CD8-positive, alpha-beta memory T cell (primary cell): ENCODE measurements around the gene ALKBH5. TPM values are rescaled to one million over a fixed set of nuclear protein-coding genes. Genes with fewer than 3 reads are reported as not detected.
A peak's percentile ranks its signal among the peaks of the same experiment; 100 is the strongest.

Experiments used
- CTCF ChIA-PET: fragments of 350-600 bp; sonication (Branson Sonifier 250); formaldehyde crosslinking; loops from one replicate; lab custom pipeline; 2021; ENCODE audit warnings: antibody characterized with exemption; lab: Charles Lee
- POLR2A ChIA-PET: fragments of 350-600 bp; sonication (Branson Sonifier 250); formaldehyde crosslinking; loops from one replicate; lab custom pipeline; 2021; ENCODE audit warnings: antibody characterized with exemption; lab: Charles Lee
- DNase-seq, 5 donors: peaks; one replicate each; pipeline versions ENCODE4 v3.0.0 to v3.0.0-alpha.2; 2020 to 2022; ENCODE audit warnings: mixed read lengths in 1 of 5
- H3K27ac ChIP-seq: one replicate; pipeline ENCODE4 v1.7.0; 2013; ENCODE audit warnings: low read depth, mild to moderate bottlenecking, low read length, moderate library complexity
- H3K27me3 ChIP-seq: 2 replicates; pipeline ENCODE4 v1.7.0; 2013; ENCODE audit warnings: low read length, mild to moderate bottlenecking; ENCODE audit not compliant: insufficient read depth, poor library complexity, severe bottlenecking
- H3K36me3 ChIP-seq: 2 replicates; pipeline ENCODE4 v1.7.0; 2013; ENCODE audit warnings: mild to moderate bottlenecking, low read length, moderate library complexity; ENCODE audit not compliant: insufficient read depth
- H3K4me1 ChIP-seq: 2 replicates; pipeline ENCODE4 v1.7.0; 2013; ENCODE audit warnings: mild to moderate bottlenecking, low read length, moderate library complexity; ENCODE audit not compliant: insufficient read depth
- H3K4me3 ChIP-seq: 2 replicates; pipeline ENCODE4 v1.7.0; 2013; ENCODE audit warnings: mild to moderate bottlenecking, low read length
- H3K9me3 ChIP-seq: 2 replicates; pipeline ENCODE4 v1.7.0; 2013; ENCODE audit warnings: mild to moderate bottlenecking, low read length
- H3K27ac Mint-ChIP-seq, 8 donors: one replicate each; pipeline ENCODE4 v1.8.0; 2020 to 2021; ENCODE audit warnings: mixed read lengths in 8 of 8, mild to moderate bottlenecking in 6 of 8, inconsistent platforms in 3 of 8, moderate library complexity in 3 of 8
- H3K27me3 Mint-ChIP-seq, 2 donors: one replicate each; pipeline ENCODE4 v1.8.0; 2020 to 2021; ENCODE audit warnings: mixed read lengths in 2 of 2, mild to moderate bottlenecking in 1 of 2, moderate library complexity in 1 of 2
- H3K36me3 Mint-ChIP-seq, 3 donors: one replicate each; pipeline ENCODE4 v1.8.0; 2020 to 2021; ENCODE audit warnings: mixed read lengths in 3 of 3, inconsistent platforms in 1 of 3, mild to moderate bottlenecking in 1 of 3
- H3K4me1 Mint-ChIP-seq, 3 donors: one replicate each; pipeline ENCODE4 v1.8.0; 2020 to 2021; ENCODE audit warnings: mixed read lengths in 3 of 3, inconsistent platforms in 1 of 3, mild to moderate bottlenecking in 1 of 3
- H3K4me3 Mint-ChIP-seq, 7 donors: one replicate each; pipeline ENCODE4 v1.8.0; 2020 to 2021; ENCODE audit warnings: mixed read lengths in 7 of 7, mild to moderate bottlenecking in 6 of 7, moderate library complexity in 4 of 7, inconsistent platforms in 2 of 7
- H3K9me3 Mint-ChIP-seq, 5 donors: one replicate each; pipeline ENCODE4 v1.8.0; 2020 to 2022; ENCODE audit warnings: mixed read lengths in 5 of 5, mild to moderate bottlenecking in 3 of 5, moderate library complexity in 2 of 5, inconsistent platforms in 1 of 5
- polyA plus RNA-seq: library from polyadenylated mRNA; unstranded; fragments of 300-500 nt; fragmentation: Illumina TruSeq; gene quantifications from one replicate; pipeline ENCODE4 v1.2.3, GENCODE V29; 2021
- total RNA-seq, 2 experiments: library from RNA; stranded (reverse); gene quantifications; one replicate each; pipeline ENCODE4 v1.2.3, GENCODE V29; 2021

Gene ALKBH5
- total and polyA plus RNA-seq, 3 experiments from 2014 or later = 117 to 152 (median 123) TPM

DNA sequence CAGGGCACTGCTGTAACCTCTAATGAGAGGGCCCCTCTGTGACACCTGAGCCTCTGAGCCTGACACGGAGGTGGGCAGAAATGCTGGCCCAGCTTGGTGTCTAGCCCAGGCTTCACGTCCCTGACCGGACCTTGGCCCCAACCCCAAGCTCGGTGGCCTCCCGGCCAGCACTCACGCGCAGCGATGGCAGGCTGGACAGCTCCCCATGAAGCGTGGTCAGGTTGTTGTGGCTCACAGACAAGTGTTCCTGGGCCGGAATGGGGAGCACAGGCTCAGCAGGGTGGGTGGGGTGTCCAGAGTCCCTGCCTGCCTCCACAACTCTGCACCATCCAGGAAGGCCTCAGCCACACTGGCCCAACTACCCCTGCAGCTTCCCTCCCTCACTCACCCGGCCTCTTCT is 72.7 kb downstream of the ALKBH5 start:
- ChIA-PET CTCF (interaction anchor here (1.2 kb wide), 1 partner anchor 39 kb away, joined by 3 read pairs; no protein-coding TSS in a partner anchor), POLR2A (no interaction called here)
- Histone ChIP-seq H3K4me3 (peak overlapping the region; percentile 84), H3K36me3 (peaks cover 32% of the 10 kb centered on the region), H3K4me1 (peaks cover 40% of the 10 kb centered on the region), H3K27ac (no peak overlapping the region), H3K27me3 (no peaks in the 10 kb centered on the region), H3K9me3 (no peaks in the 10 kb centered on the region)
- Mint-ChIP-seq H3K4me3 (peak overlapping the region; percentile 7 to 75 (median 38)), H3K27ac (peak overlapping the region in 6 of 8 donors; percentile 26 to 50 (median 41)), H3K4me1 (peaks cover 26 to 46% (median 34%) of the 10 kb centered on the region in 3 donors), H3K36me3 (peaks cover 0 to 60% (median 0%) of the 10 kb centered on the region in 3 donors), H3K9me3 (no peaks in the 10 kb centered on the region), H3K27me3 (no peaks in the 10 kb centered on the region)
- no peak for DNase-seq

DNA sequence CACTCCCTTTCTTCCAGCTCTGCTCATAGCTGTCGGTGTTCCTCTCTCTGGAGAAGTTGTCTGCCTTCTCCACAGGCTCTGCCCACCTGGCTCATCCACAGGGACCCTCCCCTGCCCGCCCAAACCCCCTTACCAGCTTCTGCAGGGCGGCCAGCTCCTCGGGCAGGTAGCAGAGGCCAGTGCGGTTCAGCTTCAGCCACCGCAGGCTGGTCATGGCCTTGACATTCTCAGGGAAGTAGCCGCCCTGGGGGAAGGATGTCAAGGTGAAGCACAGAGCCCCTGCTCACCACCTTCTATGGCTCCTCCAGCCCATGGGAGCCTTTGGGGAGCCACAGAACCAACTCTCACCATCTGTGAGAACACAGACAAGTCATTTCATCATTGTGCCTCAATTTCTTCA is 73.1 kb downstream of the ALKBH5 start:
- Mint-ChIP-seq H3K9me3 (no peaks in the 10 kb centered on the region), H3K27me3 (no peaks in the 10 kb centered on the region), H3K4me3 (peak overlapping the region; percentile 85 to 97 (median 96)), H3K36me3 (peaks cover 0 to 56% (median 0%) of the 10 kb centered on the region in 3 donors), H3K27ac (peak overlapping the region; percentile 47 to 99 (median 79)), H3K4me1 (peaks cover 29 to 50% (median 38%) of the 10 kb centered on the region in 3 donors)
- Histone ChIP-seq H3K4me3 (peak overlapping the region; percentile 84), H3K4me1 (peaks cover 44% of the 10 kb centered on the region), H3K27me3 (no peaks in the 10 kb centered on the region), H3K36me3 (peaks cover 28% of the 10 kb centered on the region), H3K9me3 (no peaks in the 10 kb centered on the region), H3K27ac (no peak overlapping the region)
- POLR2A ChIA-PET = no interaction called here
- no peak for DNase-seq
- CTCF ChIA-PET = interaction anchor here (1.2 to 1.6 kb wide), 2 partner anchors 8 to 40 kb away, joined by 3 to 4 read pairs; no protein-coding TSS in a partner anchor

DNA sequence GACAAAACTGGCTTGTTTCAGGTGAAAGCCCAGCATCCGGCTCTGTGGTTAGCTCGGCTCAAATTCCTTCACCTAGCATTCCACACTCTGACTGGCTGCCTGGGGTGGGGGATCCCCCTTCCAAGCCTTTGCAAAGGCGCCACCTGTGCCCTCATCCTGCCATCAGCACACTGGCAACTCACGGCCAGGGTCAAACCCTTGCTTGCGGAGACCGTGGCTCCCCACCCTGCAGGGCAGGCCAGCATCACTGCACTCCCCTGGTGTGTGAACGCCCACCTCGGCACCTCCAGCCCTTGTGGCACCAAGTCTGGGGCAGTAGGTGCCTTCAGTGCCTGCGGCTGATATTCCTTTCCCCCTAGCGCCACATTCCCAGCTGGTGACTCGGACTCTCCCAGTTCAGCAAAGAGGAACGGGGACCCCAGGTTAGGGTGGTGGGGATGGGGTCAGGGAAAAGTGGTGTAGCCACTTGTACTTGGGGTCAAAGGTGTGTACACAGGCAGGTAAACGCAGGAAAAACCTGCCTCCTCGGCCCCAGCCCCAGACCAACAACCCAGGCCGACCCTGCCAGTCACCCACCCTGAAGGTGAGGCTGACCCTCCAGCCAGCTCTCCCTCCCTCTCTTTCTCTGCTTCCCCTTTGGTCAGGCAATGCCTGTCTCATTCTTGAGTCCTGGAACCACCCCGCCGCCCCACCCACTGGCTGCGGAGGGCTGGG is 73.8 kb downstream of the ALKBH5 start:
- H3K4me1 ChIP-seq = peaks cover 50% of the 10 kb centered on the region
- ChIA-PET POLR2A (no interaction called here), CTCF (interaction anchor here (1.2 to 1.6 kb wide), 2 partner anchors 9 to 40 kb away, joined by 3 to 4 read pairs; no protein-coding TSS in a partner anchor)
- peak in 1 of 5 donors; percentile 50 for DNase-seq
- Mint-ChIP-seq H3K4me1 (peaks cover 33 to 57% (median 38%) of the 10 kb centered on the region in 3 donors), H3K36me3 (peaks cover 0 to 49% (median 0%) of the 10 kb centered on the region in 3 donors), H3K27me3 (no peaks in the 10 kb centered on the region), H3K27ac (peak overlapping the region; percentile 47 to 99 (median 95)), H3K4me3 (peak overlapping the region; percentile 85 to 97 (median 96)), H3K9me3 (no peaks in the 10 kb centered on the region)
- peak overlapping the region; percentile 82 for H3K27ac ChIP-seq
- H3K9me3 ChIP-seq = no peaks in the 10 kb centered on the region
- peak overlapping the region; percentile 84 for H3K4me3 ChIP-seq
- H3K27me3 ChIP-seq = no peaks in the 10 kb centered on the region
- H3K36me3 ChIP-seq = peaks cover 21% of the 10 kb centered on the region

- no peaks in the 10 kb centered on the region for H3K27me3 ChIP-seq
- Mint-ChIP-seq H3K4me1 (peaks cover 34 to 62% (median 38%) of the 10 kb centered on the region in 3 donors), H3K27me3 (no peaks in the 10 kb centered on the region), H3K9me3 (no peaks in the 10 kb centered on the region), H3K36me3 (peaks cover 0 to 48% (median 0%) of the 10 kb centered on the region in 3 donors), H3K4me3 (peak overlapping the region; percentile 85 to 97 (median 96)), H3K27ac (peak overlapping the region; percentile 47 to 99 (median 95))
- H3K27ac ChIP-seq = peak overlapping the region; percentile 82
- POLR2A ChIA-PET = no interaction called here
- H3K9me3 ChIP-seq = no peaks in the 10 kb centered on the region
- DNase-seq = peak in 4 of 5 donors; percentile 24 to 48 (median 39)
- CTCF ChIA-PET = interaction anchor here (1.6 kb wide), 1 partner anchor 10 kb away, joined by 4 read pairs; no protein-coding TSS in a partner anchor
- H3K4me1 ChIP-seq = peaks cover 50% of the 10 kb centered on the region
- peaks cover 17% of the 10 kb centered on the region for H3K36me3 ChIP-seq
- H3K4me3 ChIP-seq = peak overlapping the region; percentile 84
These were observed 74.3 kb downstream of the ALKBH5 start for GRCh38 chr17:18257982-18258355.

DNA sequence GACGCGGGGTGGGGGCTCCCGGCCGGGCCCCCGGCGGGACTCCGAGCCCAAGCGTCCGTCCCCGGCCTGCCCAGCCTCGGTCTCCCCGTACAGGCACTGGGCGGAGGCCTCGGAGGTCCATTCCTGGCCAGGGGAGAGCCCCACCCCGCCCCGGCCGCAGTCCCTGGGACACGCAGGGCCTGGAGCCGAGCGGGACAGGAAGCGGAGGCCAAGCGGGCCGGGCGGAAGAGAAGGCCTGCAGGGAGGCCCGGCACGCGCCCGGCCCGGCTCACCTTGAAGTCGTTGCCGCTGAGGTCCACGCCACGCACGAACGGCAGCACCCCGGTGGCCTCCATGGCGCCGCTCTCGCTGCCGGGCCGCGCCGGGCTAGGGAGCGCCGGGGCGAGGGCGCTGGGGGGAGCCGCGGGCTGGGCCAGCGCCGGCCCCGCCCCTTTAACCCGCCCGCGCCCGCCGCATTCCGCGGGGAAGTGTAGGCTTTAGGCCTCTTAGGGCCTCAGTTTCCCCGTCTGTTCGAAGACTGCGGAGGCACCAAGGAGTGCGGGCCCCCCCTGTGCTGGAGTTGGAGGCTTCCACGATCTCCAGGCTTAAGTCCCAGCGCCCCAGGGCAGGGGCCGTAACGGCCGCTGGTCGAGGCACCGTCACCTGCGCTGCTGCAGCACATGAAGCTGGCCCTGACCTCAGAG is 74.9 kb downstream of the ALKBH5 start, which contains the start of gene FLII:
FLII (minus strand) TSS at position 383 of the 683 bp plus-strand sequence; CDS start at position 335, 48 bp downstream.
- Histone ChIP-seq H3K27me3 (no peaks in the 10 kb centered on the region), H3K36me3 (peaks cover 16% of the 10 kb centered on the region), H3K27ac (peak within 1 kb of the TSS; percentile 82), H3K4me3 (peak within 1 kb of the TSS; percentile 84), H3K4me1 (peaks cover 50% of the 10 kb centered on the region), H3K9me3 (no peaks in the 10 kb centered on the region)
- no peaks in the 10 kb centered on the region for H3K27me3 Mint-ChIP-seq
- peak within 1 kb of the TSS; percentile 82 to 99 (median 95) for H3K27ac Mint-ChIP-seq
- peak within 1 kb of the TSS; percentile 96 to 97 (median 97) for H3K4me3 Mint-ChIP-seq
- DNase-seq = peak; percentile 48 to 64 (median 51)
- ChIA-PET CTCF (interaction anchor here (1.0 to 1.6 kb wide), 3 partner anchors 10 to 32 kb away, joined by 3 to 4 read pairs (median 3); no protein-coding TSS in a partner anchor), POLR2A (interaction anchor here (0.5 to 0.7 kb wide), 3 partner anchors 73 to 1877 kb away, joined by 3 to 4 read pairs (median 3); partner anchors contain the start of gene ALKBH5)
- no peaks in the 10 kb centered on the region for H3K9me3 Mint-ChIP-seq
- H3K4me1 Mint-ChIP-seq = peaks cover 37 to 65% (median 38%) of the 10 kb centered on the region in 3 donors
- peaks cover 0 to 47% (median 3%) of the 10 kb centered on the region in 3 donors for H3K36me3 Mint-ChIP-seq

Other genes starting within 250 kb of the ALKBH5 start
- 10 to 100 TPM in 1 of 2 experiments, 1 to 10 TPM in 1; 10.0 to 11.3 TPM for gene TOM1L2, start 211.4 kb upstream of the ALKBH5 start, total RNA-seq
- gene TOM1L2, start 211.4 kb upstream of the ALKBH5 start, polyA plus RNA-seq = 6.5 TPM
- under 1 TPM; 0.33 to 0.60 TPM for gene DRC3, start 211.0 kb upstream of the ALKBH5 start, total RNA-seq
- not detected for gene DRC3, start 211.0 kb upstream of the ALKBH5 start, polyA plus RNA-seq
- gene ATPAF2, start 144.7 kb upstream of the ALKBH5 start, total RNA-seq = 10 to 100 TPM; 30.4 to 33.4 TPM
- gene ATPAF2, start 144.7 kb upstream of the ALKBH5 start, polyA plus RNA-seq = 16.0 TPM
- gene GID4, start 144.4 kb upstream of the ALKBH5 start, total RNA-seq = 10 to 100 TPM in 1 of 2 experiments, 1 to 10 TPM in 1; 9.8 to 11.1 TPM
- gene GID4, start 144.4 kb upstream of the ALKBH5 start, polyA plus RNA-seq = 8.5 TPM
- gene DRG2, start 95.9 kb upstream of the ALKBH5 start, total RNA-seq = 10 to 100 TPM; 52.9 to 54.2 TPM
- 51.7 TPM for gene DRG2, start 95.9 kb upstream of the ALKBH5 start, polyA plus RNA-seq
- under 1 TPM; 0.31 to 0.35 TPM for gene MYO15A, start 75.1 kb upstream of the ALKBH5 start, total RNA-seq
- gene MYO15A, start 75.1 kb upstream of the ALKBH5 start, polyA plus RNA-seq = 0.54 TPM
- 10 to 100 TPM; 24.3 to 26.3 TPM for gene LLGL1, start 41.8 kb downstream of the ALKBH5 start, total RNA-seq
- gene LLGL1, start 41.8 kb downstream of the ALKBH5 start, polyA plus RNA-seq = 1.5 TPM
- gene FLII, start 74.9 kb downstream of the ALKBH5 start, total RNA-seq = 100 to 1,000 TPM; 278 to 299 TPM
- gene FLII, start 74.9 kb downstream of the ALKBH5 start, polyA plus RNA-seq = 216 TPM
- gene MIEF2, start 76.8 kb downstream of the ALKBH5 start, total RNA-seq = 1 to 10 TPM; 5.5 to 5.6 TPM
- 14.1 TPM for gene MIEF2, start 76.8 kb downstream of the ALKBH5 start, polyA plus RNA-seq
- 10 to 100 TPM; 69.7 to 72.8 TPM for gene TOP3A, start 131.2 kb downstream of the ALKBH5 start, total RNA-seq
- gene TOP3A, start 131.2 kb downstream of the ALKBH5 start, polyA plus RNA-seq = 21.7 TPM
- 10 to 100 TPM; 26.7 to 26.9 TPM for gene SMCR8, start 131.5 kb downstream of the ALKBH5 start, total RNA-seq
- gene SMCR8, start 131.5 kb downstream of the ALKBH5 start, polyA plus RNA-seq = 4.9 TPM
- gene SHMT1, start 179.7 kb downstream of the ALKBH5 start, total RNA-seq = 10 to 100 TPM; 42.4 to 43.8 TPM
- 28.8 TPM for gene SHMT1, start 179.7 kb downstream of the ALKBH5 start, polyA plus RNA-seq
- not detected for gene EVPLL, start 193.9 kb downstream of the ALKBH5 start, total RNA-seq
- not detected for gene EVPLL, start 193.9 kb downstream of the ALKBH5 start, polyA plus RNA-seq